ENCODE results near the gene FERMT2. TPM values are rescaled to one million over a fixed set of nuclear protein-coding genes. Genes with fewer than 3 reads are reported as not detected.

FERMT2 gene
- total and polyA plus RNA-seq, 2 experiments from 2014 or later, result 108 to 148 TPM

GRCh38 chr14:52937306-52937705, 13.5 kb downstream of the FERMT2 start (continued):
- no peak for TF ChIP-seq STAT1 (IDR thresholded peaks at IDR 0.05; ENCODE audit: unreplicated experiment)

- Histone ChIP-seq H3K79me2 (replicated peaks; ENCODE audit: insufficient read depth) (peaks cover 100% of the 10 kb centered on the region), H4K20me1 (replicated peaks; ENCODE audit: insufficient read depth) (peaks cover 8% of the 10 kb centered on the region), H3K27ac (ENCODE audit: low read depth) (no peak overlapping the region)
Measured at GRCh38 chr14:52936437-52936836, 14.4 kb downstream of the FERMT2 start.

More at GRCh38 chr14:52936437-52936836, 14.4 kb downstream of the FERMT2 start:
- Histone ChIP-seq H3K4me1 (ENCODE audit: insufficient read depth) (peaks cover 33% of the 10 kb centered on the region), H3K36me3 (ENCODE audit: insufficient read depth) (no peaks in the 10 kb centered on the region), H3K4me2 (no peak overlapping the region), H3K27me3 (ENCODE audit: insufficient read depth) (no peaks in the 10 kb centered on the region), H3F3A (replicated peaks; ENCODE audit: low read depth) (no peaks in the 10 kb centered on the region), H2AFZ (no peak overlapping the region), H3K9me2 (ENCODE audit: insufficient read depth) (no peaks in the 10 kb centered on the region), H3K4me3 (no peak overlapping the region)
- no peaks in the 10 kb centered on the region for H3K27me3 Mint-ChIP-seq (ENCODE audit: insufficient read depth, low read depth, poor library complexity)
- H3K36me3 Mint-ChIP-seq (ENCODE audit: low read depth), result no peaks in the 10 kb centered on the region
- 0 out of 2 replicates have a peak overlapping the region, but pooled peaks have one; percentile 1 for H3K27ac Mint-ChIP-seq
- H3K4me3 Mint-ChIP-seq, result no peak overlapping the region
- DNase-seq (ENCODE audit: low spot score) (no peak), ATAC-seq (peak; percentile 70)
- H3K4me1 Mint-ChIP-seq, result peaks cover 39% of the 10 kb centered on the region
- TF ChIP-seq ZNF331 (CRISPR knock-in tag; IDR thresholded peaks at IDR 0.05; ENCODE audit: low read depth), result no peak
- TF ChIP-seq JUNB (IDR thresholded peaks at IDR 0.05; ENCODE audit: unreplicated experiment), result no peak
- no peak for TF ChIP-seq CREB1 (CRISPR knock-in tag; IDR thresholded peaks at IDR 0.05; ENCODE audit: low read depth)
- no peak for TF ChIP-seq REST (IDR thresholded peaks at IDR 0.05; ENCODE audit: unreplicated experiment)
- TF ChIP-seq CTCF (conservative IDR thresholded peaks at IDR 0.05; ENCODE audit: low read depth in 2 of 2), result no peak
- no peak for TF ChIP-seq STAT1 (IDR thresholded peaks at IDR 0.05; ENCODE audit: unreplicated experiment)
- TF ChIP-seq ETS1 (IDR thresholded peaks at IDR 0.05), result no peak
- no peak for TF ChIP-seq POLR2AphosphoS5 (IDR thresholded peaks at IDR 0.05; ENCODE audit: low read depth)
- no peak for TF ChIP-seq NANOG (IDR thresholded peaks at IDR 0.05; ENCODE audit: borderline replicate concordance)
- no peak for TF ChIP-seq ZNF114 (CRISPR knock-in tag; IDR thresholded peaks at IDR 0.05)
- TF ChIP-seq EZH2phosphoT487 (IDR thresholded peaks at IDR 0.05; ENCODE audit: unreplicated experiment), result no peak
- no peaks in the 10 kb centered on the region for H3K9me3 Mint-ChIP-seq

All from GM23338 (cell line).